ENCODE measurements around the gene ZNF341.

DNA sequence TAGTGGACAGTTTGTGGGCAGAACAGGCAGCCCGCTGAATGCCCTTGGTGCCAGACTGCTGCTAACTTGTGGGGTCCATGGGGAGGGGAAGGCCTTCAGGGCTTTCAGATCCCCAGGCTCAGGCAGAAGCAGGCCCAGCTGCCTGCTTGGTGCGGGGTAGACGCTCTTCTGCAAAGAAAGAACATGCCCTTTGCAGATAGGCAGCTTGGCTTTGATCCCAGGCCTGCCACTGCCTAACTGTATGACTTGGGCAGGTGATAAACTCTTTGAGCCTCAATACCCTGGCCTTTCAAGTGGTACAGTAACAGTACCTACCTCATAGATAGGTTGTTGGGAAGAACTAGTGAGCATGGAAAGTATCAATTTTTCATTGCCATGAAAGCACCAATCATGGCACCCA lies 107.8 kb downstream of the ZNF341 start:
- TF ChIP-seq, protein P1, sequence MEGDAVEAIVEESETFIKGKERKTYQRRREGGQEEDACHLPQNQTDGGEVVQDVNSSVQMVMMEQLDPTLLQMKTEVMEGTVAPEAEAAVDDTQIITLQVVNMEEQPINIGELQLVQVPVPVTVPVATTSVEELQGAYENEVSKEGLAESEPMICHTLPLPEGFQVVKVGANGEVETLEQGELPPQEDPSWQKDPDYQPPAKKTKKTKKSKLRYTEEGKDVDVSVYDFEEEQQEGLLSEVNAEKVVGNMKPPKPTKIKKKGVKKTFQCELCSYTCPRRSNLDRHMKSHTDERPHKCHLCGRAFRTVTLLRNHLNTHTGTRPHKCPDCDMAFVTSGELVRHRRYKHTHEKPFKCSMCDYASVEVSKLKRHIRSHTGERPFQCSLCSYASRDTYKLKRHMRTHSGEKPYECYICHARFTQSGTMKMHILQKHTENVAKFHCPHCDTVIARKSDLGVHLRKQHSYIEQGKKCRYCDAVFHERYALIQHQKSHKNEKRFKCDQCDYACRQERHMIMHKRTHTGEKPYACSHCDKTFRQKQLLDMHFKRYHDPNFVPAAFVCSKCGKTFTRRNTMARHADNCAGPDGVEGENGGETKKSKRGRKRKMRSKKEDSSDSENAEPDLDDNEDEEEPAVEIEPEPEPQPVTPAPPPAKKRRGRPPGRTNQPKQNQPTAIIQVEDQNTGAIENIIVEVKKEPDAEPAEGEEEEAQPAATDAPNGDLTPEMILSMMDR (IDR thresholded peaks at IDR 0.05) = no peak
- no peak for TF ChIP-seq POLR2A (IDR thresholded peaks at IDR 0.05)
